ENCODE measurements around the gene CDC45. TPM values are rescaled to one million over a fixed set of nuclear protein-coding genes. Genes with fewer than 3 reads are reported as not detected.

The CDC45 gene
- total RNA-seq, 1 experiment from 2014 or later = 29.1 TPM

GRCh38 chr22:19533857-19534256, 54.1 kb downstream of the CDC45 start:
- Histone ChIP-seq H4K20me1 (ENCODE audit: insufficient read depth) (no peaks in the 10 kb centered on the region), H3K4me2 (no peak overlapping the region), H3K27me3 (ENCODE audit: insufficient read depth, low read depth) (no peaks in the 10 kb centered on the region), H3K9me3 (ENCODE audit: insufficient read depth, low read depth) (no peaks in the 10 kb centered on the region), H2AFZ (no peak overlapping the region), H3K36me3 (ENCODE audit: low read depth) (no peaks in the 10 kb centered on the region), H3K79me2 (ENCODE audit: low read depth) (no peaks in the 10 kb centered on the region), H3K27ac (no peak overlapping the region), H3K4me1 (replicated peaks; ENCODE audit: insufficient read depth) (no peaks in the 10 kb centered on the region), H3K9me2 (ENCODE audit: insufficient read depth) (no peaks in the 10 kb centered on the region), H3F3A (ENCODE audit: insufficient read depth, low read depth) (no peaks in the 10 kb centered on the region), H3K4me3 (no peak overlapping the region)
- ChIA-PET CTCF (no interaction called here), POLR2A (ENCODE audit: unreplicated experiment) (no interaction called here)
- intact Hi-C loops (cut with micrococcal nuclease; ENCODE audit: unreplicated experiment) = no loop called here
- TF ChIP-seq, protein P1, sequence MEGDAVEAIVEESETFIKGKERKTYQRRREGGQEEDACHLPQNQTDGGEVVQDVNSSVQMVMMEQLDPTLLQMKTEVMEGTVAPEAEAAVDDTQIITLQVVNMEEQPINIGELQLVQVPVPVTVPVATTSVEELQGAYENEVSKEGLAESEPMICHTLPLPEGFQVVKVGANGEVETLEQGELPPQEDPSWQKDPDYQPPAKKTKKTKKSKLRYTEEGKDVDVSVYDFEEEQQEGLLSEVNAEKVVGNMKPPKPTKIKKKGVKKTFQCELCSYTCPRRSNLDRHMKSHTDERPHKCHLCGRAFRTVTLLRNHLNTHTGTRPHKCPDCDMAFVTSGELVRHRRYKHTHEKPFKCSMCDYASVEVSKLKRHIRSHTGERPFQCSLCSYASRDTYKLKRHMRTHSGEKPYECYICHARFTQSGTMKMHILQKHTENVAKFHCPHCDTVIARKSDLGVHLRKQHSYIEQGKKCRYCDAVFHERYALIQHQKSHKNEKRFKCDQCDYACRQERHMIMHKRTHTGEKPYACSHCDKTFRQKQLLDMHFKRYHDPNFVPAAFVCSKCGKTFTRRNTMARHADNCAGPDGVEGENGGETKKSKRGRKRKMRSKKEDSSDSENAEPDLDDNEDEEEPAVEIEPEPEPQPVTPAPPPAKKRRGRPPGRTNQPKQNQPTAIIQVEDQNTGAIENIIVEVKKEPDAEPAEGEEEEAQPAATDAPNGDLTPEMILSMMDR (conservative IDR thresholded peaks at IDR 0.05) = no peak
- no peak for TF ChIP-seq EZH2 (IDR thresholded peaks at IDR 0.05; ENCODE audit: low read depth)
- no TSS peak for BruUV-seq (replicated peaks)
- no peak for DNase-seq

- Histone ChIP-seq H3K4me2 (no peak overlapping the region), H3K9me3 (ENCODE audit: insufficient read depth, low read depth) (no peaks in the 10 kb centered on the region), H3K27ac (no peak overlapping the region), H3K27me3 (ENCODE audit: insufficient read depth, low read depth) (no peaks in the 10 kb centered on the region), H3K9me2 (ENCODE audit: insufficient read depth) (no peaks in the 10 kb centered on the region), H3K36me3 (ENCODE audit: low read depth) (no peaks in the 10 kb centered on the region), H3K4me1 (replicated peaks; ENCODE audit: insufficient read depth) (no peaks in the 10 kb centered on the region), H3K4me3 (no peak overlapping the region), H2AFZ (no peak overlapping the region), H3F3A (ENCODE audit: insufficient read depth, low read depth) (no peaks in the 10 kb centered on the region), H3K79me2 (ENCODE audit: low read depth) (no peaks in the 10 kb centered on the region), H4K20me1 (ENCODE audit: insufficient read depth) (no peaks in the 10 kb centered on the region)
- CTCF ChIA-PET = no interaction called here
- POLR2A ChIA-PET (ENCODE audit: unreplicated experiment) = no interaction called here
- DNase-seq = no peak
- BruUV-seq (replicated peaks) = no TSS peak
- intact Hi-C loops (cut with micrococcal nuclease; ENCODE audit: unreplicated experiment) = no loop called here
- no peak for TF ChIP-seq EZH2 (IDR thresholded peaks at IDR 0.05; ENCODE audit: low read depth)
- TF ChIP-seq, protein P1 (conservative IDR thresholded peaks at IDR 0.05) = no peak
Measured at GRCh38 chr22:19535001-19535400, 55.3 kb downstream of the CDC45 start.

DNA sequence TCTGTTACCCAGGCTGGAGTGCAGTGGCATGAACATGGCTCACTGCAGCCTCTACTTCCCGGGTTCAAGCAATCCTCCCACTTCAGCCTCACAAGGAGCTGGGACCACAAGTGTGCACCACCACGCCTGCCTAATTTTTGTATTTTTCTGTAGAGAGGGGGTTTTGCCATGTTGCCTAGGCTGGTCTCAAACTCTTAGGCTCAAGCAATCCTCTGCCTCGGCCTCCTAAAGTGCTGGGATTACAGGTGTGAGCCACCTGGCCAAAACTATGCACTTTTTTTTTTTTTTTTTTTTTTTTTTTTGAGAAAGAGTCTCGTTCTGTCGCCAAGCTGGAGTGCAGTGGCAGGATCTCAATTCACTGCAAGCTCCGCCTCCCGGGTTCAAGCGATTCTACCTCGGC, 56.8 kb downstream of the CDC45 start:
- TF ChIP-seq EZH2 (IDR thresholded peaks at IDR 0.05; ENCODE audit: low read depth) = no peak
- TF ChIP-seq, protein P1 (conservative IDR thresholded peaks at IDR 0.05) = no peak
- Histone ChIP-seq H3K27ac (no peak overlapping the region), H3K79me2 (ENCODE audit: low read depth) (no peaks in the 10 kb centered on the region), H3F3A (ENCODE audit: insufficient read depth, low read depth) (no peaks in the 10 kb centered on the region), H2AFZ (no peak overlapping the region), H3K4me2 (no peak overlapping the region), H3K36me3 (ENCODE audit: low read depth) (no peaks in the 10 kb centered on the region), H3K9me3 (ENCODE audit: insufficient read depth, low read depth) (no peaks in the 10 kb centered on the region), H3K27me3 (ENCODE audit: insufficient read depth, low read depth) (no peaks in the 10 kb centered on the region), H3K9me2 (ENCODE audit: insufficient read depth) (no peaks in the 10 kb centered on the region), H4K20me1 (ENCODE audit: insufficient read depth) (no peaks in the 10 kb centered on the region), H3K4me1 (replicated peaks; ENCODE audit: insufficient read depth) (no peaks in the 10 kb centered on the region), H3K4me3 (no peak overlapping the region)
- POLR2A ChIA-PET (ENCODE audit: unreplicated experiment) = no interaction called here
- BruUV-seq (replicated peaks) = no TSS peak
- DNase-seq = no peak
- CTCF ChIA-PET = no interaction called here
- intact Hi-C loops (cut with micrococcal nuclease; ENCODE audit: unreplicated experiment) = no loop called here
